ENCODE data around the gene RNF220.

DNA sequence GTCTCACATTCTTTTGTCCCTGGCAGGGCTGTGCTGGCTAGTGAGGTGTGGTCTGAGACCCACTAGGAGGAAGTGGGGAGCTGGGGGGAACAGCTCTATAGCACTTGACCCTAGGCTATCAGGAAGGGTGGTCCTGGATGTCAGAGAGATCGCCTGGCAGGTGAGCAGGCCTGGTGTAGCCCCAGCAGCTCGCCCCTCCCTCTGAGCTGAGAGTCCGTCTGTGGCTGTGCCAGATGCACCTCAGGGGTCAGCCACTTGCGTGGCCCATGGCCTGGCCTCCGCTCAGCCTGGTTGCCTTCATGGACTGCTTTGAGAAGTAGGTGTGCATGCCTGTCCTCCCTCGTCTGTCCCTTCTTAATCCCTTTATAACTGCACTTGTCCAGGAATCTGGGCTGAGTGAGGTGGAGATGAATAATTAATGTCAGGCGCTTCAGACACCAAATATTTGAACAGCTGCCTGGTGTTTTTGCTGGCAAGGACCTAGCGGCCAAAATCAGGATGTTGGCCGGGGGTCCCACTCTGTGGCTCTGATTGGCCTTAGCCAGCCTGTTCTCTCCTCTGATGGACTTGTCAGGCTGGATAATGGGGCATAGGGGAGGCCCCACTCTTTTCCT is 238.8 kb downstream of the RNF220 start:
- TF ChIP-seq, protein P1, sequence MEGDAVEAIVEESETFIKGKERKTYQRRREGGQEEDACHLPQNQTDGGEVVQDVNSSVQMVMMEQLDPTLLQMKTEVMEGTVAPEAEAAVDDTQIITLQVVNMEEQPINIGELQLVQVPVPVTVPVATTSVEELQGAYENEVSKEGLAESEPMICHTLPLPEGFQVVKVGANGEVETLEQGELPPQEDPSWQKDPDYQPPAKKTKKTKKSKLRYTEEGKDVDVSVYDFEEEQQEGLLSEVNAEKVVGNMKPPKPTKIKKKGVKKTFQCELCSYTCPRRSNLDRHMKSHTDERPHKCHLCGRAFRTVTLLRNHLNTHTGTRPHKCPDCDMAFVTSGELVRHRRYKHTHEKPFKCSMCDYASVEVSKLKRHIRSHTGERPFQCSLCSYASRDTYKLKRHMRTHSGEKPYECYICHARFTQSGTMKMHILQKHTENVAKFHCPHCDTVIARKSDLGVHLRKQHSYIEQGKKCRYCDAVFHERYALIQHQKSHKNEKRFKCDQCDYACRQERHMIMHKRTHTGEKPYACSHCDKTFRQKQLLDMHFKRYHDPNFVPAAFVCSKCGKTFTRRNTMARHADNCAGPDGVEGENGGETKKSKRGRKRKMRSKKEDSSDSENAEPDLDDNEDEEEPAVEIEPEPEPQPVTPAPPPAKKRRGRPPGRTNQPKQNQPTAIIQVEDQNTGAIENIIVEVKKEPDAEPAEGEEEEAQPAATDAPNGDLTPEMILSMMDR (conservative IDR thresholded peaks at IDR 0.05; ENCODE audit: low read length) = no peak
- no peak for TF ChIP-seq EZH2phosphoT487 (IDR thresholded peaks at IDR 0.05; ENCODE audit: borderline replicate concordance)
